NOMO-1 treated with DMSO at 0.1 percent for 48 hours (cell line): ENCODE measurements around the gene SERBP1.
"Not testable (repeated sequence)": the region's sequence is repeated elsewhere in the genome, so short reads cannot be mapped to it uniquely, and the experiment has no call there.

Experiments used
- DNase-seq: peaks from one replicate; lab custom pipeline; 2025; ENCODE audit not compliant: unreplicated experiment; lab: John Stamatoyannopoulos, UW

SERBP1 gene

DNA sequence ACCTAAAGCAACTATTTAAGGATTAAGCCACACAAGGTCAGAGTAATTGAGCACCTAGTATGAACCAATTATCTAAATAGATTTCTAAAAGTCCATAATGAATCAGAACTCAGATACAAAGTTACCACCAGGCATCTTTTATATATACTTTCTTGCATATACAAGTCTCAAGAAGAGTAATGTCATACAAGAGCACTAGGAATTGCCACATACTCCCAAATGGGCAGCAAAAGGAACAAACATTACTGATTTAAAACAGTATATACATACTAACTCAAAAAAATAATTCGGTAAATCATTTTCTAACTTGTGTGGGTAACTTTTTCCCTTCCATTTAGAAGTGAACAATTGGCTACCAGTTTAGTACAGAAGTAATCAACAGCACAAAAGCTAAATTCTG, 22.1 kb downstream of the SERBP1 start:
- DNase-seq = no peak

DNA sequence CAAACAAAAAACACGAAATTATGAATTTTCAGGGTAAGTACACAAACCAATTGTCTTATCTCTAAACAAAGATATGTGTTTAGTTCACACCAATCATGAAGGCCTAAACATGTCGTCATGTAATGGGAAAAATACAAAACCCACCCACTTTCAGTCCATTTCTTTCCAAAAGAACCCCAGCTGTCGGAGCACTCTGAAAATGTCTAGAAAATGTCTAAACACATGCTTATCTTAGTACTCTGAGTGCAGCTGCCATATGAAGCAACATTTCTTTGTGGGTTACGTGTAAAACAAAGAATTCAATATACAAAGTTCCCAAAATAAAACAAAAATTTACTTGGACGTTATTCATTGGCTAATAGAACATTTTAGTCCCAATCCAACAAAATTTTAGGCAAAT, 22.7 kb downstream of the SERBP1 start:
- no peak for DNase-seq

DNA sequence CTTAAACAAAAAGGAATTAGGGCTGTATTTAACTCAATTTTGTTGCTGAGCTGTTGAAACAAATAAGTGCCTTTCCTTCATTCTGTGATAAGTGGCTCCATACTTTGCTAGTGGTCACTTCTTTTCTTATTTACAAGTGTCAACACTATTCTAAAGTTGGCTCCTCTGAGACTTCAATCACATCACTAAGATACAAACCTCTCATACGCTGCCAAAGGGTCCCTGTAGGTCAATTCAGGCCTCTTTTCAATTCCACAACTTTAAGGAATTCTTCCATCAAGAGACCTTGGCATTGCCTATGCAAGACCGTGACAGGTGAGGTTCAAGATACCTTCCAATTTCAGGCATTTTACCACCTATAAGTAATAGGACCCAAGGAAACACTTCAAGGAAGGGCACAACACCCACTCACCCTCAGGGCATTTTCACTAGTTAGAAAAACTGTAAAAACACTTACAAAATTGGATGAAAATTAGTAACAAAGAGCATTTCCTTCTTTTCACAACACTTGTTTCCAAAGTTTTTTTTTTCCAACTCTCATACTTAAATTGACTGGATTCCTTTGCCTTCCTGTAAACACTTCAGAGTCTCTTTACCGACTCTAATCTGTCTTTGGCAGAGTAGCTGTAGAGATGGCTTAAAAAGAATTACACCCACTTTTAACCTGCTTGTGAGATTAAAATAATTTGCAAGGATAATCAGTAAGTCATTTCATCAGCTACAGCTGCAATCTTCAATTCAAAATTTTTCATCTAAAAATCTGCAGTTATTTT, 24.5 kb downstream of the SERBP1 start:
- no peak for DNase-seq

DNA sequence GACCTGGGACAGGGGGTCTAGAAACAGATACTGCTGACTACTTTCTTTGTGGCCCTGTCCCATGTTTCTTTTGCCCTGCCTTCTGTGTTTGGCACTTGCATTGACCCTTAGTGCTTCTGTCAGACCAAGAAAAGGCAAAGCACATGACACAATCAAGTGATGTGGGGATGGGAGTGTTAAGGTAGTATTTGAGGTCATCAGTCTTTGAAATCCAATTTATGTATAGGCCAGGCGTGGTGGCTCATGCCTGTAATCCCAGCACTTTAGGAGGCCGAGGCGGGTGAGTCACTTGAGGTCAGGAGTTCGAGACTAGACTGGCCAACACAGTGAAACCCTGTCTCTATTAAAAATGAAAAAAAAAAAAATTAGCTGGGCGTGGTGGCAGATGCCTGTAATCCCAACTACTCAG, 26.0 kb downstream of the SERBP1 start:
- no peak for DNase-seq

DNA sequence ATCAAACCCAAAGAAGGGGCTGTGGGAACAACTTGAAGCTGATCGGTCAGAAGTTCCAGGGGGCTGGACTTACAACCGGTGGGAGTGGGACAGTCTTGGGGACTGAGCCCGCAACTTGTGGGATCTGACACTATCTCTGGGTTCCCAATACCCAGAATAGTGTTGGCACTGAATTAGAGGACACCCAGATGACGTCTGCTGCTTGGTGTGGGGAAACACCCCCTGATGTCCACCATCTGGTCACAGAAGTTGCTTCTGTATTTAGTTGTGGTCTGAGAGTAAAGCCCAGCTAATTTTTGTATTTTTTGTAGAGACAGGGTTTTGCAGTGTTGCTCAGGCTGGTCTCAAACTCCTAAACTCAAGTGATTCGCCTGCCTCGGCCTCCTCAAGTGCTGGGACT, 28.8 kb downstream of the SERBP1 start:
- DNase-seq = no peak

DNA sequence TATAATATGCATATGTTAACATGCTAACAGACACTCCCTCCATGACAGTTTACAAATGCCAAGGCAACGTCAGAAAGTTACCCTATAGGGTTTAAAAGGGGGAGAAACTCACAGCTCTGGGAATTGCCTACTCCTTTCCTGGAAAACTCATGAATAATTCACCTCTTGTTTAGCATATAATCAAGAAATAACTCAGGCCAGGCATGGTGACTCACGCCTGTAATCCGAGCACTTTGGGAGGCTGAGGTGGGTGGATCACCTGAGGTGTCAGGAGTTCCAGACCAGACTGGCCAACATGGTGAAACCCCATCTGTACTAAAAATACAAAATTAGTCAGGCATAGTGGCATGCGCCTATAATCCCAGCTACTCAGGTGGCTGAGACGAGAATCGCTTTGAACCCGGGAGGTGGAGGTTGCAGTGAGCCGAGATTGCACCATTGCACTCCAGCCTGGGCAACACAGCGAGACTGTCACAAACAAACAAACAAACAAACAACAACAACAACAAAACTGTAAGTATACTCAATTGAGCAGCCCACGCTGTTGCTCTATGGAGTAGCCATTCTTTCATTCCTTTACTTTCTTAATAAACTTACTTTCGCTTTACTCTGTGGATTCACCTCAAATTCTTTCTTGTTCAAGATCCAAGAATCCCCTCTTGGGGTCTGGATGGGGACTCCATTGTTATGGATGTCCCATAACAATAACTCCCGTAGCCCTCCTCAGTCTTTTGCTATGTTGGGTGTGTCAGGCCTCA, 30.0 kb downstream of the SERBP1 start:
- DNase-seq = not testable (repeated sequence)

DNA sequence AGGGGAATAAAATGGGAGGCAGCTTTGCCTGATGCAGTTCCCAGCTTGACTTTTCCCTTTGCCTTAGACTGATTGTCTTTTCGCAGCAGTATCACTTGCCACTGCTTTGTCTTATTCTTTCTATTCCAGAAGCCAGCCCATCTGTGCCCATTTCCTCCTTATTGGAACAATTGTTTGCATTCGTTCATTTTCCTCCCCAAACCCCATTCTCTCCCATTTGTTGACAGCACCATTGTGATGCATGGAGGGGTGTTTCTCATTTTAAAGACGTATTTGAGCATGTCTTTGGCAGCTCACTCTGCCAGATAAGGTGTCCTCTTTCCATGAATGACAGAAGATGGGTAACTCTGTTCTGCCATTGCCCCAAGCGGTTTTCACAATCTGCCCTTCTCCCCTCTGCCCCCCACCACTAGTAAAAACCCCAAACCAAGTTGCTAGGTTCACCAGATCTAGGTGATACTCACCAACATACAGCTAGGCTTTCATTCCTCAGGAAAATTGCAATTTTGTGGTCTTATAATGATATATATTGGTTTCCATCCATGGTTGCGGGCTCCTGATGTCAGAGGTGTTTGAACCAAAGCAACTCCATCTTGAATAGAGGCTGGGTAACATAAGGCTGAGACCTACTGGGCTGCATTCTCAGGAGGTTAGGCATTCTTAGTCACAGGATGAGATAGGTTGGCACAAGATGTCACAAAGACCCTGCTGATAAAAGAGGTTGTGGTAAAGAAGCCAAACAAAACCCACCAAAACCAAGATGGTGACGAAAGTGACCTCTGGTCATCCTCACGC, 30.8 kb downstream of the SERBP1 start:
- DNase-seq = no peak

DNA sequence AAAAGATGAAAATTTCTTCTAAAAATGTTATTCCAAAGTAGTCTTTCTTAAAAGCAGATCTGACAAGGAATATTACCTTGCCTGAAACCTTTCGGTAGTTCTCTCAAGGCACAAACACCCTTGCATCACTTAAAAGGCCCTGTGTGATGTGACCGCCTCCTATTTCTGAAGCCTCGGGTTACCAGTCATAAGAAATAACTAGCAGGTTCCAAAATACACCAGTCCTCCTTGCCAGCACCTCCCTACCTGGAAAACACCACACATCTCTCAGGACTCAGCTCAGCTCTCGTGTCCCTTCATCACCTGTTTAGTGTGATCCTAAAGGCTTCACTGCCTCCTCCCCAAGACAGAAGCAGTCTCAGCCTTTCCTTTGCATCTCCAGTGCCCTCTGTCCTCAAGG, 35.7 kb downstream of the SERBP1 start:
- no peak for DNase-seq

DNA sequence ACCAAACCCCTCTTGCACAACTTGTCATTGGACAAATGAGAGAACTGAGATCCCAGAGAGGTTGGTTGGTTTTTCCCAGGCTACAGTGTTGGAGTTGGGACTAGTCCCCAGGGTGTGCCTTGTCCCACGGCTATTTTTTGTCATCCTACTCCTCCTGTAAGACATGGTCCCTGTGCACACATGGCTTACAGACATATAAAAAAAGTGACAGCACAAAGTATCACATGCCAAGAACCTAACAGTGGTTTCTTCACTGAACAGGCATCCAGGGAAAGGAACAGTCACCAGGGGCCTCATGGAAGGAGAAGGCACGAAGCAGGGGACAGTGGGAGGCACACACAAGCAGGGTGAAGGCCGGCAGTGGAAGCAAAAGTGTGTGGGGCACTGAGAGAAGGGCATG, 36.5 kb downstream of the SERBP1 start:
- DNase-seq = no peak

DNA sequence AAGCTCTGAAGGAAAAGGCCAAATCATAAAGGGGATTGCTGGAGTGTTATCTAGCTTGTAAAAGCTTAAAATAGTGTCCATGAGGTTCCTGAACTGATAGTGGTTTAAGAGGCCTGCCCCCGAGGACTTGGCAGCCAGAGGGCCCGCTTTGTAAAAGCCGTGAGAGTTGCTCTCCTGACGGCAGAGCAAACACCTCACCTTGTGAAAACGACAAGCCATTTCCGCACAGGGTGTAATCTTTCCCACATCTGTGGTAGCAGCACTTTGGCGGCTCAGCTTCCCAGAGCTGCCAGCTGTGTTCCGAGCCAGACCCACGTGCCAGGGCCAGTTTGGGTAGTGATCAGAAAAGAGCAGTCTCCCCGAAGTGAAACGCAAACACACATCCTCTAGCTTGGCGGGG, 37.0 kb downstream of the SERBP1 start:
- no peak for DNase-seq

DNA sequence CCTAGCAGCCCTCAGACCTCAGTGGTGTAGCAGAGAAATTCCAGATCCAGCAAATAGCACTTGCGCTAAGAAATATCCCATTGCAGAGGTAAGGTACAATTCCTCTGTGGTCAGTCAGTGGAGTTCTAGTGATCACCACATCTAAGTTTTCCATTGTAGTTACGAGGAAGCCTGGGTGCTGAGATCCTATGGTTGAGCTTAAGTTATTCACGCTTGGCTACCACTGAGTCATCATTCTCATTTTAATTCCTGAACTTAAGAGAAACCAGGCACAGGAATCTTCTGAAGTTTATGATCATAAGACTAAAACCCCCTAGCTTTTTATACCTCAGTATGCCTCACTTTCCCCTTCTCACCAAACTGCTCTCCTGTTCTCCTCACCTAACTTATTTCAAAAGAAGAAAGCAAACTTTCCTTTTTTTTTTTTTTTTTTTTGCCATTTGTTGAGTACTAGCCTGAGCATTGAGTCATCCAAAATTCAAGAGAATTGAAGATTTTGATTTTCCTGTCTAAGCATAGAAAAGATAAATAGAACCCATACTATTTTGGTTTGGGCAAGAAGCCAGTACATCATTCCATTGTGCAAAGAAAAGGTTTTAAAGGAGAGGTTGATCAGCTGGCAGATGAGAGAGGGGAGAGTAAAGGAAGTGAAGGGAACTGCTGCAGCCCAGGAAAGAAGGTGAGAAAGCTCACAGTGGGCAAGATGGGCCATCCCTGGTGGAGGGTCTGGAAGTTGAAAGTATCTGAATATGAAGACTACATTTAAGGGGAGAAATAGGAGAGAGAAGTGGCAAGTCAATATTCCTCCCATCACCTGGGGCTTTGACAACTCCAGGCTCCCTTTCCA, 39.9 kb downstream of the SERBP1 start:
- no peak for DNase-seq

DNA sequence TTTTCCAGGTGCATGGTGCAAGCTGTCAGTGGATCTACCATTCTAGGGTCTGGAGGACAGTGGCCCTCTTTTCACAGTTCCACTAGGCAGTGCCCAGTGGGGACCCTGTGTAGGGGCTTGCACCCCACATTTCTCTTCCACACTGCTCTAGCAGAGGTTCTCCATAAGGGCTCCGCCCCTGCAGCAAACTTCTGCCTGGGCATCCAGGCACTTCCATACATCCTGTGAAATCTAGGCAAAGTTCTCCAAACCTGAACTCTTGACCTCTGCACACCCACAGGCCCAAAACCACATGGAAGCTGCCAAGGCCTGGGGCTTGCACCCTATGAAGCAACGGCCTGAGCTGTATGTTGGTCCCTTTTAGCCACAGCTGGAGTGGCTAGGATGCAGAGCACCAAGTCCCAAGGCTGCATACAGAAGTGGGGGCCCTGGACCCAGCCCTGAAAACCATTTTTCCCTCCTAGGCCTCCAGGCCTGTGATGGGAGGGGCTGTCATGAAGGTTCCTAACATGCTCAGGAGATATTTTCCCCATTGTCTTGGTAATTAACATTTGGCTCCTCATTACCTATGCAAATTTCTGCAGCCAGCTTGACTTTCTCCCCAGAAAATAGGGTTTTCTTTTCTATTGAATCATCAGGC, 46.1 kb downstream of the SERBP1 start:
- no peak for DNase-seq

DNA sequence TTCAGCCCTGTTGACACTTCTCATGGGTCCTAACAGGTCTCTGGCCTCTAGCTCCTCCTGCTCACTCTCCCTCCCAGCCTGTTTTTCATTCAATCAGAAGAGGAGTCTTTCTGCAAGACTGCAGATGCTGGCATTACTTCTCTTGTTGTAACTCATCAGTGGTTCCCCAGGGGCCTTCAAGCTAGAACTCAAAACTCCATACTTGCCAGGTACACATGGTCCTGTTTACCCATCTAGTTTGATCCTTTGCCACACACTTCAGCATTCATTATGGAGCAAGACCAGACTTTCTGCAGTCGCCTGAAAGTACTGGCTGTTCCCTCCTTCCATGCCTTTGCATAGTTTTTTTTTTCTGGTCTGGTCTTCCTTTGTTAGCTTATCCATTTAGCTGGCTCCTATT, 47.9 kb downstream of the SERBP1 start:
- no peak for DNase-seq

DNA sequence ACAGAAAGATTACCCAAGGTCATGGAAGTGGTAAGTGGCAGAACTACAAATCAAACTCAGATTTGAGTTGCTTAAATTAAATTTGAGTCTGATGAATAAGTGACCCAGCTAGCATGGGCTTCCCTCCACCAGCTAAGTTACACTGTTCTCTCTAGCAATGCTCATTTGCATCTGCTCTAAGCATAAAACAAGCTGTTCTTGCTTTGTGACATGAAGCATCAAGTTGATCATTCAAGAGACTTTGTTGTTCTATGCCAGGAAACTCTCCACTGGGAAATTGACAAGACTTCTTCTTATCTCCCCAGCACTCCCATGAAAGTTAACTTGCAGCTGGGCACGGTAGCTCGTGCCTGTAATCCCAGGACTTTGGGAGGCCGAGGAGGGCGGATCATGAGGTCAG, 49.0 kb downstream of the SERBP1 start:
- DNase-seq = no peak

DNA sequence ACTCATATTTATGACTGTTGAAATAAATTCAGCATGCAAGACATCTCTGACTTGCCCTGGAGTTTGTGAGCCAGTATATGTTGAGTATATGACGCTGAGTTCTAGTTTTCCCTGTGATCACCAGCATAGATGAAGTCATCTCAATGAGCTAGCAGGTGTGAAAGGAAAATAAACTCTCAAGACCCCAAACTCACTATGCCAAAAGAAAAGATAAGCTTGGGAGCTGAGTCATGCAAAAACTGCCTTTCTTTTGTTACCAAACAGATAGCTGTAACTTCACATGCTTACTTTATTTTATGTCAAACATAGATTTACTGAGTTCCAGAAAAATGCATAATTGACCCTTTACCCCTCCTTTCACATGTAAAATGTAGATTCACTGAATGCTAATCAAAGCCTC, 52.9 kb downstream of the SERBP1 start:
- DNase-seq = no peak

DNA sequence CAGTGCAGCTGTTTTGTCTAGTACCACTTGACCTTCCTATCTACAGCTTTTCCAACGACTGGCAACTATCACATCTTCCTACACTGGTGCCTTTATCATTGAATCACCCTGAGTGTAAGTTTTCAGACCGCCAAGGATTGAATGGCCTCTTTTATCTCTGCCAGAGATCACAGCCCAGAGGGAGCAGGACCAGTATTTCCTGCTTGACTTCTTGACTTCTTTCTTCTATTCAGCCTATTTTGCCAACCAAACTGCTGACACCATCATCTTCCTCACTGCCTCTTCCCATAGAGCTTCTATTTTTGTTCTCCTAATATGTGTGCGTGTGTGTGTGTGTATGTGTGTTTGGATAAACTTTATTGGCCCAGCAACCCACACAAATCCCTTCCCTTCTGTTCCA, 53.8 kb downstream of the SERBP1 start:
- DNase-seq = no peak

DNA sequence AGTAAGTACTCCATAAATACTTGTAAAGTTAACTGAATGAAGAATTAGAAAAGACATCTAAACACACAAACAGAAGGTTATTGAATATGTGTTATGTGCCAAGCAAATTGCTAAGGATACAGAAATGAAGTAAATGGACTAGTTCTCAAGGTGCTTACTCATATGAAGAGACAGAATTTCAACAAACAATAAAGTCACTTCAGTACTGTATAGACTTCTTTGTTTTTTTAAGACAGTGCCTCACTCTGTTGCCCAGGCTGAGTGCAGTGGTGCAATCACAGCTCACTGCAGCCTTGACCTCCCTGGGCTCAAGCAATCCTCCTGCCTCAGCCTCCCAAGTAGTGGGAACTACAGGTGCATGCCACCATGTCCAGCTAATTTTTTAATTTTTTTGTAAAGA, 57.3 kb downstream of the SERBP1 start:
- no peak for DNase-seq

DNA sequence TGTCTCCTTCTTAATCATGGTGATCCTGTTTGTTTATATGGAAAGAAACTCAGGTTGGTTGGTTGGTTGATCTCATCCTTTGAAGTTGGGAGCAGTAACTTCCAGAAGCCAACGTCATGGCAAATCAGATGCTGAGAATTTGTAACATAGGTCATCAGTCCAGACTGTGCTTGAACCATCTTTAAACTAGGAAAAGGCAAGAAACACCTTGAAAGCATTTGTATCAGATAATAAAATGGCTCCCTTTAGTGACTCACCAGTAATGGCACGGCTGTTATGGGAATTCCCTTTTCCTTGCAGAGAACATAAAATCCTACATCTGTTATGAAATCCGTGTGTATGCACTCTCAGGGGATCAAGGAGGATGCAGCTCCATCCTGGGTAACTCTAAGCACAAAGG, 58.1 kb downstream of the SERBP1 start:
- DNase-seq = no peak

DNA sequence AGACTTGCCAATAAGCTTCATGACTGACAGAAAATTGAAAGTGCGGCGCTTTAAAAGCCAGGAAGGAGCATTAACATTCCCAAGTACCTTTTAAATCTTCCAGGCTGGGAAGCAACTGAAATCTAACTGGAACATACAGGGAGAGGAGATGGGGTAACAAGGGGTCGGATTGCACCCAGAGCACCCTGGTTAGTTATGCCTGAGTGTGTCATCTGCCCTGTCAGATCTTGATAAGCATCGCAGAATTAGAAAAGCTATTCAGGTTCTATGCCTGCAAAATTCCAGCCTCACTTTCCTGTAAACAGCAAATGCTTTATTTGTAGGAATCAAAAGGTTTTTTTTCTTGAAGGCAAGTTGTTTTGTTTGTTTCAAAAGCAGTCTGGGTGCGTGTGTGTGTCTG, 58.5 kb downstream of the SERBP1 start:
- no peak for DNase-seq

DNA sequence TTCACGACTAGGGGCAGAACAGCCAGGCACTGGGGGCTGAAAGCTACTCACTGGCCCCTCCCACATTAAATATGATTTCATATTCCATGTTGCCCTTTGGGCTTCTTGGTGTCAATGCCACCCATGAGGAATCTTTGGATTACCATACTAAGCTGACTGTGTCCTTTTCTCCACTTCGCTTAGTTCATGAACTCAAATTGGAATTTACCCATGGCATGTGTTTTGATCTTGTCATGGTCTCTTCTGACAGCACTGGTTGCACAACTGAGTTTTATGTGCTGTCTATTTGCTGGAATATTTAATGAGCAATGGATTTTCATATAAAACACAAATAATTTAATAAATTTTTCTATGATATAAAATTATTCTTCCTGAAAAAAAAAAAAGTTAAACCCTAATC, 59.2 kb downstream of the SERBP1 start:
- DNase-seq = no peak
